ENCODE results near the gene TP63. TPM values are rescaled to one million over a fixed set of nuclear protein-coding genes. Genes with fewer than 3 reads are reported as not detected.

TP63 gene
- total RNA-seq, 1 experiment from 2014 or later: not detected

GRCh38 chr3:189779166-189779565, 148.0 kb downstream of the TP63 start:
- Histone ChIP-seq H3K4me2 (ENCODE audit: insufficient read depth, insufficient read length, low read length) (no peak overlapping the region), H2BK12ac (ENCODE audit: insufficient read length, low read depth, low read length) (no peak overlapping the region), H4K20me1 (ENCODE audit: control insufficient read depth, insufficient read depth, insufficient read length) (no peaks in the 10 kb centered on the region), H2AK5ac (ENCODE audit: insufficient read length, low read length) (no peak overlapping the region), H3K56ac (ENCODE audit: insufficient read length, low read depth, low read length) (no peak overlapping the region), H3K14ac (ENCODE audit: insufficient read depth, low read length) (no peak overlapping the region), H3K18ac (ENCODE audit: insufficient read length, low read depth, low read length) (no peak overlapping the region), H3K23ac (ENCODE audit: insufficient read length, low read depth, low read length) (no peak overlapping the region), H2BK120ac (ENCODE audit: low read depth, low read length, poor library complexity, severe bottlenecking) (no peak overlapping the region), H3T11ph (ENCODE audit: low read length) (no peak overlapping the region), H3K4me1 (ENCODE audit: insufficient read depth, low read length) (no peaks in the 10 kb centered on the region), H4K5ac (ENCODE audit: insufficient read length, low read depth, low read length) (no peak overlapping the region), H4K8ac (replicated peaks; ENCODE audit: insufficient read length, low read depth, low read length) (no peak overlapping the region), H2BK15ac (ENCODE audit: low read depth, low read length) (no peak overlapping the region), H3K4ac (ENCODE audit: low read depth, low read length) (no peak overlapping the region), H2BK20ac (ENCODE audit: low read depth, low read length, poor library complexity, severe bottlenecking) (no peak overlapping the region), H4K91ac (ENCODE audit: insufficient read length, low read depth, low read length) (no peak overlapping the region), H3K9me3 (ENCODE audit: control insufficient read depth, low read depth, low read length) (no peaks in the 10 kb centered on the region), H2AFZ (ENCODE audit: low read length) (no peak overlapping the region), H2BK5ac (ENCODE audit: insufficient read length, low read length) (no peak overlapping the region), H3K27ac (ENCODE audit: insufficient read length, low read depth, low read length) (no peak overlapping the region), H3K79me2 (ENCODE audit: insufficient read depth, low read length) (no peaks in the 10 kb centered on the region), H3K9ac (ENCODE audit: extremely low read depth, insufficient read length, low read length) (no peak overlapping the region), H3K27me3 (ENCODE audit: insufficient read depth, low read length) (peaks cover 23% of the 10 kb centered on the region; the same call in 1 of the 2 replicates), H3K79me1 (ENCODE audit: insufficient read depth, low read depth, low read length, poor library complexity, severe bottlenecking) (no peaks in the 10 kb centered on the region), H3K23me2 (ENCODE audit: insufficient read length, low read depth, low read length, poor library complexity, severe bottlenecking) (no peaks in the 10 kb centered on the region)
- no peak for DNase-seq
- H3K4me1 Mint-ChIP-seq: peaks cover 7 to 10% of the 10 kb centered on the region in 2 experiments
- peaks cover 84% of the 10 kb centered on the region for H3K27me3 Mint-ChIP-seq (ENCODE audit: low read depth)
- no peak for TF ChIP-seq CTCF (conservative IDR thresholded peaks at IDR 0.05)
- H3K4me3 Mint-ChIP-seq: no peak overlapping the region
- H3K27ac Mint-ChIP-seq: no peak overlapping the region
- WGBS (ENCODE audit: extremely low coverage, insufficient read length, low lambda C conversion rate): no CpG with 5 or more reads among the region's 3 CpGs
- H3K36me3 Mint-ChIP-seq (ENCODE audit: insufficient read depth in 1 of 3, low read depth in 3 of 3): no peaks in the 10 kb centered on the region
- H3K9me3 Mint-ChIP-seq: peaks cover 1 to 7% of the 10 kb centered on the region in 2 experiments; a peak in 4 of 5 replicates

All from H9 (cell line).